ENCODE measurements around the gene MRPS24.

DNA sequence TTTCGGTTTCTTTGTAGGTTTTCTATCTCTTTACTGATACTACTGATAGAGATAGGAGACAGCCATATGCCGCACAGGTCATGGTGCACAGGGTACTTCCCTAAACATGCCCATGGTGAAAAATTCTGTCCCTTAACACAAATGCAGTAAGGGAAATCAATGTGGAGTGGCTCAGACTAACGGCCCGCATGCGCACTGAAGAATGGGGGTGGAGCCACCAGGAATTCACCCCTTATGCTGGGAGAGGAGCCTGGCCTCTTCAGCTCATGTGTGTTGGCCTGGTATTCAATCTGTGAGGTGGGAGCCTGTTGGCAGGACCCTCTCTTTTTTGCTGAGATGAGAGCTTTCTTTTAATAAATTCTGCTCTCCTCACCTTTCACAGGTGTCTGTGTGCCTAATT, 45.5 kb upstream of the MRPS24 start:
- TF ChIP-seq, protein P1, sequence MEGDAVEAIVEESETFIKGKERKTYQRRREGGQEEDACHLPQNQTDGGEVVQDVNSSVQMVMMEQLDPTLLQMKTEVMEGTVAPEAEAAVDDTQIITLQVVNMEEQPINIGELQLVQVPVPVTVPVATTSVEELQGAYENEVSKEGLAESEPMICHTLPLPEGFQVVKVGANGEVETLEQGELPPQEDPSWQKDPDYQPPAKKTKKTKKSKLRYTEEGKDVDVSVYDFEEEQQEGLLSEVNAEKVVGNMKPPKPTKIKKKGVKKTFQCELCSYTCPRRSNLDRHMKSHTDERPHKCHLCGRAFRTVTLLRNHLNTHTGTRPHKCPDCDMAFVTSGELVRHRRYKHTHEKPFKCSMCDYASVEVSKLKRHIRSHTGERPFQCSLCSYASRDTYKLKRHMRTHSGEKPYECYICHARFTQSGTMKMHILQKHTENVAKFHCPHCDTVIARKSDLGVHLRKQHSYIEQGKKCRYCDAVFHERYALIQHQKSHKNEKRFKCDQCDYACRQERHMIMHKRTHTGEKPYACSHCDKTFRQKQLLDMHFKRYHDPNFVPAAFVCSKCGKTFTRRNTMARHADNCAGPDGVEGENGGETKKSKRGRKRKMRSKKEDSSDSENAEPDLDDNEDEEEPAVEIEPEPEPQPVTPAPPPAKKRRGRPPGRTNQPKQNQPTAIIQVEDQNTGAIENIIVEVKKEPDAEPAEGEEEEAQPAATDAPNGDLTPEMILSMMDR (IDR thresholded peaks at IDR 0.05) = no peak
- no peak for TF ChIP-seq EP300 (IDR thresholded peaks at IDR 0.05)
- TF ChIP-seq POLR2A (IDR thresholded peaks at IDR 0.05) = no peak

Data from ovary (tissue), 3 donors.